GM19397 (cell line): ENCODE data around the gene FRMD6.
A peak's percentile ranks its signal among the peaks of the same experiment; 100 is the strongest.

ENCODE experiments used
- ATAC-seq: cut with Tn5 transposase; IDR thresholded peaks from one replicate; pipeline ENCODE4 v1.9.1; 2021; ENCODE audit warnings: mild to moderate bottlenecking, moderate library complexity; ENCODE audit not compliant: unreplicated experiment

FRMD6 gene

GRCh38 chr14:51651388-51652167, at the start of gene FRMD6:
FRMD6 (plus strand) TSS chr14:51651910; CDS start chr14:51689837, 37,927 bp downstream.
- peak; percentile 72 for ATAC-seq

- no peak for ATAC-seq
Observed at GRCh38 chr14:51602310-51602709, 49.4 kb upstream of the FRMD6 start.

- ATAC-seq, result no peak
Observed at GRCh38 chr14:51603495-51603894, 48.2 kb upstream of the FRMD6 start.

GRCh38 chr14:51604073-51604472, 47.6 kb upstream of the FRMD6 start:
- no peak for ATAC-seq

- no peak for ATAC-seq
Observed at GRCh38 chr14:51605575-51605974, 46.1 kb upstream of the FRMD6 start.

GRCh38 chr14:51607711-51608110, 44.0 kb upstream of the FRMD6 start:
- ATAC-seq, result no peak

GRCh38 chr14:51609251-51609954, 42.3 kb upstream of the FRMD6 start:
- no peak for ATAC-seq

- no peak for ATAC-seq
Observed at GRCh38 chr14:51609955-51610283, 41.8 kb upstream of the FRMD6 start.

- ATAC-seq, result no peak
Observed at GRCh38 chr14:51610771-51611170, 40.9 kb upstream of the FRMD6 start.

- ATAC-seq, result no peak
Observed at GRCh38 chr14:51612449-51612848, 39.3 kb upstream of the FRMD6 start.

- ATAC-seq, result no peak
Observed at GRCh38 chr14:51613416-51613815, 38.3 kb upstream of the FRMD6 start.

GRCh38 chr14:51614707-51615106, 37.0 kb upstream of the FRMD6 start:
- no peak for ATAC-seq

GRCh38 chr14:51616256-51616655, 35.5 kb upstream of the FRMD6 start:
- ATAC-seq, result no peak

GRCh38 chr14:51616724-51617409, 34.8 kb upstream of the FRMD6 start:
- no peak for ATAC-seq

- ATAC-seq, result no peak
Observed at GRCh38 chr14:51619561-51619960, 32.1 kb upstream of the FRMD6 start.

GRCh38 chr14:51620056-51620455, 31.7 kb upstream of the FRMD6 start:
- no peak for ATAC-seq

GRCh38 chr14:51621654-51622053, 30.1 kb upstream of the FRMD6 start:
- no peak for ATAC-seq

GRCh38 chr14:51622376-51622775, 29.3 kb upstream of the FRMD6 start:
- ATAC-seq, result no peak

GRCh38 chr14:51624955-51625569, 26.6 kb upstream of the FRMD6 start:
- ATAC-seq, result no peak

- ATAC-seq, result no peak
Observed at GRCh38 chr14:51626185-51626584, 25.5 kb upstream of the FRMD6 start.

GRCh38 chr14:51626788-51627187, 24.9 kb upstream of the FRMD6 start:
- ATAC-seq, result no peak
